Colonic mucosa (tissue), 4 donors: ENCODE measurements around the gene ZNF660. TPM values are rescaled to one million over a fixed set of nuclear protein-coding genes. Genes with fewer than 3 reads are reported as not detected.

Experiments
- DNase-seq: peaks from one replicate; pipeline ENCODE4 v3.0.0-alpha.2; 2020
- H3K27ac ChIP-seq: fragments of 200-600 bp; one replicate; pipeline ENCODE4 v1.8.0; 2021
- H3K27me3 ChIP-seq: fragments of 200-600 bp; one replicate; pipeline ENCODE4 v1.8.0; 2021
- H3K36me3 ChIP-seq: fragments of 200-600 bp; one replicate; pipeline ENCODE4 v1.8.0; 2021
- H3K4me1 ChIP-seq: fragments of 200-600 bp; one replicate; pipeline ENCODE4 v1.8.0; 2021; ENCODE audit warnings: mild to moderate bottlenecking
- H3K4me3 ChIP-seq: fragments of 200-600 bp; one replicate; pipeline ENCODE4 v1.8.0; 2021
- H3K9ac ChIP-seq, 2 donors: one replicate each; pipeline ENCODE4 v1.7.0; 2013; ENCODE audit warnings: control low read depth in 2 of 2, low read depth in 2 of 2, low read length in 2 of 2
- H3K9me3 ChIP-seq: fragments of 200-600 bp; one replicate; pipeline ENCODE4 v1.8.0; 2021
- CTCF ChIP-seq: fragments of 200-600 bp; IDR thresholded peaks from one replicate; pipeline ENCODE4 v1.8.0; 2022; ENCODE audit warnings: antibody characterized with exemption, mild to moderate bottlenecking
- intact Hi-C: fragments of 100-400 bp; cut with DNase I; formaldehyde crosslinking; loops from one replicate; pipeline ENCODE4 v1.14.1; 2022
- total RNA-seq, 2 donors: library from RNA; stranded (reverse); fragmentation: NEBNext Ultra II Directional in 1 of 2; extraction: Animal tissue kit (Norgen Biotek cat#: 25700) in 1 of 2; gene quantifications; one replicate each; pipeline ENCODE4 v1.2.1, GENCODE V29; 2021
- donor health status: healthy.
- donor health status: DM: no; HTN: no; CAD: no.
- donor health status: DM: no; HTN: no; CAD: no.

Gene ZNF660
- total RNA-seq, 2 donors from 2014 or later, result 0.57 to 0.72 TPM

GRCh38 chr3:44648564-44649229 is 63.9 kb downstream of the ZNF660 start, which contains the start of gene ZNF35:
Gene ZNF35 (plus strand): TSS chr3:44648732. CDS start chr3:44651068, 2,336 bp downstream.
- peak; percentile 84 for DNase-seq
- H3K36me3 ChIP-seq, result no peaks in the 10 kb centered on the region
- no peaks in the 10 kb centered on the region for H3K4me1 ChIP-seq
- intact Hi-C loops, result no loop called here
- peak within 1 kb of the TSS; percentile 86 for H3K9ac ChIP-seq
- no peaks in the 10 kb centered on the region for H3K27me3 ChIP-seq
- no peak for TF ChIP-seq CTCF
- peaks cover 4% of the 10 kb centered on the region for H3K9me3 ChIP-seq
- no peak within 1 kb of the TSS for H3K27ac ChIP-seq
- peak within 1 kb of the TSS; percentile 88 for H3K4me3 ChIP-seq

Other genes starting within 250 kb of the ZNF660 start
- 10 to 100 TPM; 20.2 to 26.2 TPM for gene TCAIM, start 246.2 kb upstream of the ZNF660 start, total RNA-seq
- 10 to 100 TPM; 11.5 to 14.6 TPM for gene ZNF445, start 107.3 kb upstream of the ZNF660 start, total RNA-seq
- gene ZKSCAN7, start 29.8 kb upstream of the ZNF660 start, total RNA-seq, result 1 to 10 TPM; 1.2 to 2.8 TPM
- gene ZNF197, start 40.1 kb downstream of the ZNF660 start, total RNA-seq, result 10 to 100 TPM; 10.5 to 13.5 TPM
- 1 to 10 TPM; 6.6 to 7.4 TPM for gene ZNF35, start 63.8 kb downstream of the ZNF660 start, total RNA-seq
- 1 to 10 TPM; 3.3 to 3.5 TPM for gene ZNF502, start 127.7 kb downstream of the ZNF660 start, total RNA-seq
- gene ZNF501, start 144.7 kb downstream of the ZNF660 start, total RNA-seq, result 1 to 10 TPM; 3.0 TPM
- 10 to 100 TPM; 15.8 to 24.3 TPM for gene KIAA1143, start 176.7 kb downstream of the ZNF660 start, total RNA-seq
- 10 to 100 TPM in 1 of 2 donors, 1 to 10 TPM in 1; 5.9 to 21.3 TPM for gene KIF15, start 176.8 kb downstream of the ZNF660 start, total RNA-seq